ENCODE data around the gene PCDHGA10. TPM values are rescaled to one million over a fixed set of nuclear protein-coding genes. Genes with fewer than 3 reads are reported as not detected.
"Not testable (repeated sequence)": the region's sequence is repeated elsewhere in the genome, so short reads cannot be mapped to it uniquely, and the experiment has no call there.

Gene PCDHGA10
- total RNA-seq (under 1 TPM; 0.31 to 0.41 TPM), polyA plus RNA-seq (not detected), total RNA-seq (0 to 0.98 (median 0.43) reads per million in 6 experiments)

GRCh38 chr5:141412854-141413539, at the start of gene PCDHGA10:
TSS of gene PCDHGA10 (plus strand) at chr5:141412987. CDS start at chr5:141413176, 189 bp downstream.
- DNase-seq = peak in 9 of 10 donors; percentile 16 to 72 (median 48)
- Mint-ChIP-seq H3K4me1 (peaks cover 10 to 24% (median 15%) of the 10 kb centered on the region in 4 donors), H3K36me3 (peaks cover 17 to 44% (median 23%) of the 10 kb centered on the region in 3 donors), H3K27me3 (peaks cover 46 to 73% (median 64%) of the 10 kb centered on the region in 5 donors), H3K9me3 (peaks cover 0 to 63% (median 43%) of the 10 kb centered on the region in 9 donors), H3K4me3 (peak within 1 kb of the TSS; percentile 78 to 91 (median 90)), H3K27ac (peak within 1 kb of the TSS in 3 of 10 donors; percentile 46 to 76 (median 50))
- ATAC-seq = peak; percentile 77 to 78
- POLR2A ChIA-PET = interaction anchor here (1.6 kb wide), 1 partner anchor 93 kb away, joined by 4 read pairs; the partner anchor contains the start of gene TAF7

- ATAC-seq (no peak), DNase-seq (no peak)
- peaks cover 27 to 58% (median 43%) of the 10 kb centered on the region in 3 donors for H3K36me3 Mint-ChIP-seq
- peaks cover 0 to 6% (median 2%) of the 10 kb centered on the region in 4 donors for H3K4me1 Mint-ChIP-seq
- POLR2A ChIA-PET = no interaction called here
- peaks cover 64 to 95% (median 74%) of the 10 kb centered on the region in 5 donors for H3K27me3 Mint-ChIP-seq
- H3K4me3 Mint-ChIP-seq = peak within 1 kb of the TSS in 2 of 10 donors; percentile 8 to 33
- peaks cover 0 to 89% (median 44%) of the 10 kb centered on the region in 9 donors for H3K9me3 Mint-ChIP-seq
- peak within 1 kb of the TSS in 1 of 10 donors; percentile 5 for H3K27ac Mint-ChIP-seq
Measured at GRCh38 chr5:141363952-141364660, 48.7 kb upstream of the PCDHGA10 start, which contains the start of gene PCDHGA5. TSS of gene PCDHGA5 (plus strand) at chr5:141364162. CDS start at chr5:141364331, 169 bp downstream.

- POLR2A ChIA-PET = no interaction called here
- no peak for DNase-seq
- peaks cover 0 to 89% (median 35%) of the 10 kb centered on the region in 9 donors for H3K9me3 Mint-ChIP-seq
- H3K4me1 Mint-ChIP-seq = peaks cover 2 to 7% (median 4%) of the 10 kb centered on the region in 4 donors
- peaks cover 22 to 54% (median 43%) of the 10 kb centered on the region in 3 donors for H3K36me3 Mint-ChIP-seq
- H3K27ac Mint-ChIP-seq = peak overlapping the region in 1 of 10 donors; percentile 40
- no peak for ATAC-seq
- peaks cover 61 to 95% (median 74%) of the 10 kb centered on the region in 5 donors for H3K27me3 Mint-ChIP-seq
- no peak overlapping the region for H3K4me3 Mint-ChIP-seq
Measured at GRCh38 chr5:141366016-141366896, 46.5 kb upstream of the PCDHGA10 start.

- peak; percentile 87 to 90 for ATAC-seq
- H3K27me3 Mint-ChIP-seq = peaks cover 43 to 86% (median 73%) of the 10 kb centered on the region in 5 donors
- H3K4me3 Mint-ChIP-seq = peak within 1 kb of the TSS; percentile 65 to 91 (median 82)
- peak within 1 kb of the TSS in 1 of 10 donors; percentile 42 for H3K27ac Mint-ChIP-seq
- H3K36me3 Mint-ChIP-seq = peaks cover 17 to 52% (median 29%) of the 10 kb centered on the region in 3 donors
- peaks cover 0 to 88% (median 31%) of the 10 kb centered on the region in 9 donors for H3K9me3 Mint-ChIP-seq
- H3K4me1 Mint-ChIP-seq = peaks cover 0 to 7% (median 4%) of the 10 kb centered on the region in 4 donors
- peak in 5 of 10 donors; percentile 12 to 37 (median 22) for DNase-seq
- POLR2A ChIA-PET = no interaction called here
Measured at GRCh38 chr5:141369994-141370848, 42.6 kb upstream of the PCDHGA10 start, which contains the start of gene PCDHGB3. TSS of gene PCDHGB3 (plus strand) at chr5:141370242. CDS start at chr5:141370395, 153 bp downstream.

GRCh38 chr5:141371572-141372475, 41.0 kb upstream of the PCDHGA10 start:
- ATAC-seq (no peak), DNase-seq (no peak)
- H3K4me1 Mint-ChIP-seq = peaks cover 0 to 7% (median 4%) of the 10 kb centered on the region in 4 donors
- peaks cover 36 to 74% (median 68%) of the 10 kb centered on the region in 5 donors for H3K27me3 Mint-ChIP-seq
- H3K4me3 Mint-ChIP-seq = peak overlapping the region in 2 of 10 donors; percentile 10 to 60
- peak overlapping the region in 1 of 10 donors; percentile 65 for H3K27ac Mint-ChIP-seq
- H3K36me3 Mint-ChIP-seq = peaks cover 12 to 47% (median 31%) of the 10 kb centered on the region in 3 donors
- peaks cover 0 to 84% (median 30%) of the 10 kb centered on the region in 9 donors for H3K9me3 Mint-ChIP-seq
- POLR2A ChIA-PET = no interaction called here

GRCh38 chr5:141373673-141374317, 39.0 kb upstream of the PCDHGA10 start, which contains the start of gene PCDHGA6:
TSS of gene PCDHGA6 (plus strand) at chr5:141373891. CDS start at chr5:141374084, 193 bp downstream.
- Mint-ChIP-seq H3K4me1 (peaks cover 0 to 7% (median 4%) of the 10 kb centered on the region in 4 donors), H3K36me3 (peaks cover 16 to 60% (median 31%) of the 10 kb centered on the region in 3 donors), H3K27me3 (peaks cover 29 to 70% (median 59%) of the 10 kb centered on the region in 5 donors), H3K9me3 (peaks cover 0 to 87% (median 34%) of the 10 kb centered on the region in 9 donors), H3K4me3 (peak within 1 kb of the TSS in 8 of 10 donors; percentile 15 to 56 (median 38)), H3K27ac (peak within 1 kb of the TSS in 1 of 10 donors; percentile 35)
- POLR2A ChIA-PET = no interaction called here
- DNase-seq = no peak
- ATAC-seq = no peak

GRCh38 chr5:141374627-141375026, 38.2 kb upstream of the PCDHGA10 start:
- Mint-ChIP-seq H3K27ac (no peak overlapping the region), H3K36me3 (peaks cover 16 to 64% (median 34%) of the 10 kb centered on the region in 3 donors), H3K9me3 (peaks cover 0 to 90% (median 35%) of the 10 kb centered on the region in 9 donors), H3K4me3 (no peak overlapping the region), H3K4me1 (peaks cover 0 to 7% (median 4%) of the 10 kb centered on the region in 4 donors), H3K27me3 (peaks cover 26 to 67% (median 54%) of the 10 kb centered on the region in 5 donors)
- no peak for ATAC-seq
- POLR2A ChIA-PET = no interaction called here
- no peak for DNase-seq

GRCh38 chr5:141375444-141376155, 37.2 kb upstream of the PCDHGA10 start:
- not testable (repeated sequence) for H3K4me3 Mint-ChIP-seq, DNase-seq, H3K27ac Mint-ChIP-seq, ATAC-seq, H3K4me1 Mint-ChIP-seq
- Mint-ChIP-seq H3K9me3 (peaks cover 6 to 88% (median 38%) of the 10 kb centered on the region in 9 donors), H3K27me3 (peaks cover 20 to 67% (median 54%) of the 10 kb centered on the region in 5 donors), H3K36me3 (peaks cover 11 to 64% (median 37%) of the 10 kb centered on the region in 3 donors)
- POLR2A ChIA-PET = interaction anchor here (0.6 kb wide), 1 partner anchor 47 kb away, joined by 3 read pairs; no protein-coding TSS in a partner anchor
